Neural progenitor cell (in vitro differentiated cells): ENCODE results near the gene POLR2H. TPM values are rescaled to one million over a fixed set of nuclear protein-coding genes. Genes with fewer than 3 reads are reported as not detected.

ENCODE experiments used
- DNase-seq: peaks from one replicate; pipeline ENCODE4 v3.0.0-alpha.2; 2016; ENCODE audit warnings: low spot score
- H2AFZ ChIP-seq: fragments of 200-600 bp; sonication (generic); replicated peaks from 2 replicates; pipeline ENCODE4 v1.6.1; 2016; ENCODE audit warnings: antibody characterized with exemption
- H3F3A ChIP-seq: fragments of 200-600 bp; sonication (generic); 2 replicates; pipeline ENCODE4 v1.6.1; 2016; ENCODE audit warnings: antibody characterized with exemption, low read depth
- H3K27ac ChIP-seq: fragments of 200-600 bp; sonication (generic); 2 replicates; pipeline ENCODE4 v1.5.1; 2016; ENCODE audit warnings: mild to moderate bottlenecking
- H3K27me3 ChIP-seq: fragments of 200-600 bp; sonication (generic); 2 replicates; pipeline ENCODE4 v1.6.1; 2016; ENCODE audit warnings: mild to moderate bottlenecking, moderate library complexity
- H3K36me3 ChIP-seq: fragments of 200-600 bp; sonication (generic); 2 replicates; pipeline ENCODE4 v1.5.1; 2016
- H3K4me1 ChIP-seq: fragments of 200-600 bp; sonication (generic); 2 replicates; pipeline ENCODE4 v1.6.1; 2016; ENCODE audit warnings: mixed run types
- H3K4me2 ChIP-seq: fragments of 200-600 bp; sonication (generic); 2 replicates; pipeline ENCODE4 v1.6.1; 2016
- H3K4me3 ChIP-seq: fragments of 200-600 bp; sonication (generic); 2 replicates; pipeline ENCODE4 v1.5.1; 2016
- H3K79me2 ChIP-seq: fragments of 200-600 bp; sonication (generic); 2 replicates; pipeline ENCODE4 v1.6.1; 2016; ENCODE audit warnings: low read depth
- H3K9ac ChIP-seq: fragments of 200-600 bp; sonication (generic); 2 replicates; pipeline ENCODE4 v1.6.1; 2016
- H3K9me3 ChIP-seq: fragments of 200-600 bp; sonication (generic); 2 replicates; pipeline ENCODE4 v1.5.1; 2016; ENCODE audit warnings: low read depth
- H4K20me1 ChIP-seq: fragments of 200-600 bp; sonication (generic); 2 replicates; pipeline ENCODE4 v1.6.1; 2016; ENCODE audit warnings: low read depth
- H3K27ac Mint-ChIP-seq: 3 replicates; pipeline ENCODE4 v1.8.0; 2021; ENCODE audit warnings: mixed read lengths
- H3K27me3 Mint-ChIP-seq: 2 replicates; pipeline ENCODE4 v1.8.0; 2022; ENCODE audit warnings: low read depth, mild to moderate bottlenecking, inconsistent platforms, moderate library complexity, mixed read lengths; ENCODE audit not compliant: insufficient read depth
- H3K36me3 Mint-ChIP-seq: 3 replicates; pipeline ENCODE4 v1.8.0; 2021; ENCODE audit warnings: mixed read lengths
- H3K4me1 Mint-ChIP-seq: 3 replicates; pipeline ENCODE4 v1.8.0; 2021; ENCODE audit warnings: mixed read lengths
- H3K4me3 Mint-ChIP-seq: 3 replicates; pipeline ENCODE4 v1.8.0; 2021; ENCODE audit warnings: mild to moderate bottlenecking, moderate library complexity, mixed read lengths
- H3K9me3 Mint-ChIP-seq: 3 replicates; pipeline ENCODE4 v1.8.0; 2020; ENCODE audit warnings: mixed read lengths
- CTCF ChIP-seq: fragments of 200-600 bp; sonication (generic); IDR thresholded peaks from 2 replicates; pipeline ENCODE4 v1.5.1; 2017; ENCODE audit warnings: antibody characterized with exemption, mild to moderate bottlenecking
- EZH2 ChIP-seq: fragments of 200-600 bp; sonication (generic); IDR thresholded peaks from 2 replicates; pipeline ENCODE4 v1.6.1; 2017; ENCODE audit warnings: antibody characterized with exemption, mild to moderate bottlenecking, moderate library complexity
- EZH2phosphoT487 ChIP-seq: fragments of 200-600 bp; sonication (generic); IDR thresholded peaks from 2 replicates; pipeline ENCODE4 v1.6.1; 2017; ENCODE audit warnings: antibody characterized with exemption
- total RNA-seq: library from RNA; depleted of rRNA; stranded (reverse); fragments of >200 nt; gene quantifications from 2 replicates; pipeline ENCODE4 v1.2.3, GENCODE V29; 2015; ENCODE audit warnings: low replicate concordance

POLR2H gene
- total RNA-seq, 1 donor from 2014 or later, result 173 TPM

DNA sequence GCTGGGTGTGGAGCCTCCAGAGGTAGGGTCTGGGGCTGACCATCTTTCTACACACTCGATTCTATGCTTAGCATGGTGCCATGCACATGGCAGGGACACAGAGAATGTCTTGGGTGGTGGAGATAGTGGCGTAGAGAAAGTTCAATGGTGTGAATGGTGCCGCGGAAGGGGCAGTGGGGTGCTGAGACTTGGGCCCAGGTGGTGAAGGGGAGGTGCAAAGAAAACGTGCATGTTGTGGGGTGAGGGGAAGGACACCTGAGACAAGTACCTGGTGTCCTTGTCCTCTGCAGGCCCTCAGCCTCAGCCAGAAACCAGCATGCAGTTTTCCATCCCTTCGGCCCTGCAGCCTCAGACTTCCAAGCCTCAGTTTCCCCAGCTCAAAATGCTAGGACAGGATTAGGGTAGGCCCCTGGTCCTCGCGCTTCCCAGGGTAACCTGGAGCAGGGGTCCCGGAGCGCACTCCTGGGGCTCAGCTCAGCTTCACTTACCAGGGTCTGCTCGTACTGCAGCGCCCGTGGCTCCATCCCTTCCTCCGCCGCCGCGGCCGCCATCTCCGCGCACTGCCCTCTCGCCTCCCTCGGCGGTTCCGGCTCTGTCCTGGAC lies 480 bp upstream of the POLR2H start:
- peak overlapping the region; percentile 94 for H3K4me3 Mint-ChIP-seq
- H3K27ac Mint-ChIP-seq, result peak overlapping the region; percentile 53
- no peak overlapping the region for H2AFZ ChIP-seq
- peak overlapping the region; percentile 66 for H3K9ac ChIP-seq
- H3K79me2 ChIP-seq, result peaks cover 61% of the 10 kb centered on the region
- no peaks in the 10 kb centered on the region for H3K9me3 Mint-ChIP-seq
- H3K4me1 ChIP-seq, result peaks cover 23% of the 10 kb centered on the region
- H3K36me3 ChIP-seq, result peaks cover 7% of the 10 kb centered on the region
- peaks cover 4% of the 10 kb centered on the region for H4K20me1 ChIP-seq
- DNase-seq, result no peak
- H3K27me3 ChIP-seq, result no peaks in the 10 kb centered on the region
- peaks cover 15% of the 10 kb centered on the region for H3K36me3 Mint-ChIP-seq
- peaks cover 15% of the 10 kb centered on the region for H3K27me3 Mint-ChIP-seq
- peak overlapping the region; percentile 84 for H3K4me2 ChIP-seq
- TF ChIP-seq EZH2 (no peak), EZH2phosphoT487 (no peak), CTCF (no peak)
- peak overlapping the region; percentile 86 for H3K4me3 ChIP-seq
- no peaks in the 10 kb centered on the region for H3K9me3 ChIP-seq
- no peak overlapping the region for H3K27ac ChIP-seq
- H3K4me1 Mint-ChIP-seq, result peaks cover 33% of the 10 kb centered on the region
- peaks cover 37% of the 10 kb centered on the region for H3F3A ChIP-seq

GRCh38 chr3:184361932-184362667 lies 590 bp downstream of the POLR2H start:
- peaks cover 33% of the 10 kb centered on the region for H3K4me1 Mint-ChIP-seq
- peak overlapping the region; percentile 97 for H3K27ac Mint-ChIP-seq
- TF ChIP-seq EZH2phosphoT487 (no peak), CTCF (no peak), EZH2 (no peak)
- H3K27me3 Mint-ChIP-seq, result peaks cover 15% of the 10 kb centered on the region
- no peaks in the 10 kb centered on the region for H3K9me3 Mint-ChIP-seq
- H3K36me3 ChIP-seq, result peaks cover 7% of the 10 kb centered on the region
- peaks cover 23% of the 10 kb centered on the region for H3K4me1 ChIP-seq
- H4K20me1 ChIP-seq, result peaks cover 4% of the 10 kb centered on the region
- no peaks in the 10 kb centered on the region for H3K27me3 ChIP-seq
- DNase-seq, result peak; percentile 78
- peak overlapping the region; percentile 100 for H3K27ac ChIP-seq
- H3K4me3 ChIP-seq, result peak overlapping the region; percentile 86
- peak overlapping the region; percentile 84 for H3K4me2 ChIP-seq
- H3K9me3 ChIP-seq, result no peaks in the 10 kb centered on the region
- peaks cover 61% of the 10 kb centered on the region for H3K79me2 ChIP-seq
- H3K36me3 Mint-ChIP-seq, result peaks cover 22% of the 10 kb centered on the region
- H3K9ac ChIP-seq, result peak overlapping the region; percentile 87
- peaks cover 37% of the 10 kb centered on the region for H3F3A ChIP-seq
- H2AFZ ChIP-seq, result peak overlapping the region; percentile 32
- peak overlapping the region; percentile 98 for H3K4me3 Mint-ChIP-seq

DNA sequence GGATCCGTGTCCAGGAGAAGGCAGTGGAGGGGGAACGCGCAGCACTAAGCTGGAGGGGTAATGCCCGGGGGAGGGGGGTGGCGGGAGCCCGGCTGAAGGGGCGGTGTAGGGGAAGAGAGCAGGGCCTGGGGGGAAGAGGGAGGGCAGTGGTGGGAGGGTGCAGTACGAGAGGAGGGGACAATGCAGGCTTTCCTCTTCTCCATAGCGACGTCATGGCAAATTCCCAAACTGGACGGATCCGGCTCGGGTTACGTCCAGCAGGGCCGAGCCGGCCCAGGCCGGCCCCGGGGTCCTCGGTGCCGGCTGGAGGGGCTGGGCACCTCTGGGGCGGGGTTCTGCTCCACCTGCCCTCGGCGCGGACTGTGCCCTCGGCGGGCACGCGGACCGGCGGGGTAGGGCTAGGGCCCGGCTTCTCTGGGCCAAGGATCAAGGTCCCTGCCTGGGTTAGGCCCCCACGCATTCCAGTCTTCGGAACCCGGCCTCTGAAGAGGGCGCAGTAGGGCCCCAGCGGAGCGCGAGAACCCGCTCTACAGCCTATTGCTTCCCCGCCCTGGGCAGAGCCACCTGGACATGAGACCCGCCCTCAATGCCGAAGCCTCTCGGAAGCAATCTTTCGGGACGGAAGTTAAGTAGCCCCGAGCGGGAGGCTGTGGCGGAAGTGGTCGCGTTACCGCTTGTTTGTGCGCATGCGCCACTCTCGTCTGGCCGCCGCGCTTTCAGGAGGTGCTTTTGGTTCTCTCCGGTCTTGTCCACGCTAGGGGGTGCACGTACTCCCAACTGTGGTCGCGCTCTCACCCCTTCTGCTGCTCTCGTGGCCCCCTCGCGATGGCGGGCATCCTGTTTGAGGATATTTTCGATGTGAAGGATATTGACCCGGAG lies 1.4 kb downstream of the POLR2H start:
- peaks cover 7% of the 10 kb centered on the region for H4K20me1 ChIP-seq
- Mint-ChIP-seq H3K4me3 (peak overlapping the region; percentile 99), H3K36me3 (peaks cover 28% of the 10 kb centered on the region), H3K27ac (peak overlapping the region; percentile 99), H3K9me3 (no peaks in the 10 kb centered on the region), H3K4me1 (peaks cover 33% of the 10 kb centered on the region), H3K27me3 (peaks cover 15% of the 10 kb centered on the region)
- peaks cover 23% of the 10 kb centered on the region for H3K4me1 ChIP-seq
- no peaks in the 10 kb centered on the region for H3K27me3 ChIP-seq
- TF ChIP-seq EZH2, result no peak
- TF ChIP-seq CTCF, result peak; percentile 57
- TF ChIP-seq EZH2phosphoT487, result no peak
- peak; percentile 99 for DNase-seq
- H2AFZ ChIP-seq, result peak overlapping the region; percentile 20
- no peaks in the 10 kb centered on the region for H3K9me3 ChIP-seq
- peaks cover 40% of the 10 kb centered on the region for H3F3A ChIP-seq
- H3K27ac ChIP-seq, result peak overlapping the region; percentile 100
- H3K4me3 ChIP-seq, result peak overlapping the region; percentile 86
- H3K79me2 ChIP-seq, result peaks cover 61% of the 10 kb centered on the region
- H3K9ac ChIP-seq, result peak overlapping the region; percentile 87
- peaks cover 7% of the 10 kb centered on the region for H3K36me3 ChIP-seq
- H3K4me2 ChIP-seq, result peak overlapping the region; percentile 84
